GM20431 (cell line): ENCODE results near the gene AP3B1.
"Not testable (repeated sequence)": the region's sequence is repeated elsewhere in the genome, so short reads cannot be mapped to it uniquely, and the experiment has no call there.

Source experiments
- in situ Hi-C: fragments of 300-500 bp; cut with MseI, MboI; formaldehyde crosslinking; loops from one replicate; pipeline ENCODE4 v1.15.0; 2020; ENCODE audit warnings: low sequenced_read_pairs; ENCODE audit not compliant: unreplicated experiment

AP3B1 gene

GRCh38 chr5:78095125-78095524 is 199.4 kb downstream of the AP3B1 start:
- in situ Hi-C loops = no loop called here

- in situ Hi-C loops = no loop called here
Observed at GRCh38 chr5:78090002-78090401, 204.5 kb downstream of the AP3B1 start.

GRCh38 chr5:78078858-78079257 is 215.6 kb downstream of the AP3B1 start:
- in situ Hi-C loops = no loop called here

- in situ Hi-C loops = no loop called here
Observed at GRCh38 chr5:78077369-78078068, 217.0 kb downstream of the AP3B1 start.

GRCh38 chr5:78076351-78076750 is 218.1 kb downstream of the AP3B1 start:
- in situ Hi-C loops = no loop called here

GRCh38 chr5:78075301-78075700 is 219.2 kb downstream of the AP3B1 start:
- in situ Hi-C loops = no loop called here

- in situ Hi-C loops = not testable (repeated sequence)
Observed at GRCh38 chr5:78070691-78071090, 223.8 kb downstream of the AP3B1 start.

- in situ Hi-C loops = not testable (repeated sequence)
Observed at GRCh38 chr5:78067581-78067980, 226.9 kb downstream of the AP3B1 start.

- in situ Hi-C loops = not testable (repeated sequence)
Observed at GRCh38 chr5:78066722-78067121, 227.8 kb downstream of the AP3B1 start.

- in situ Hi-C loops = no loop called here
Observed at GRCh38 chr5:78065663-78066062, 228.8 kb downstream of the AP3B1 start.

GRCh38 chr5:78064941-78065472 is 229.5 kb downstream of the AP3B1 start:
- in situ Hi-C loops = no loop called here

- in situ Hi-C loops = no loop called here
Observed at GRCh38 chr5:78063495-78063894, 231.0 kb downstream of the AP3B1 start.

GRCh38 chr5:78062645-78063044 is 231.9 kb downstream of the AP3B1 start:
- in situ Hi-C loops = no loop called here

GRCh38 chr5:78060421-78060820 is 234.1 kb downstream of the AP3B1 start:
- in situ Hi-C loops = no loop called here

- in situ Hi-C loops = no loop called here
Observed at GRCh38 chr5:78058625-78059024, 235.9 kb downstream of the AP3B1 start.

- in situ Hi-C loops = no loop called here
Observed at GRCh38 chr5:78056901-78057514, 237.5 kb downstream of the AP3B1 start.

GRCh38 chr5:78056053-78056452 is 238.4 kb downstream of the AP3B1 start:
- in situ Hi-C loops = no loop called here

GRCh38 chr5:78050888-78051287 is 243.6 kb downstream of the AP3B1 start:
- in situ Hi-C loops = no loop called here

- in situ Hi-C loops = not testable (repeated sequence)
Observed at GRCh38 chr5:78046823-78047222, 247.7 kb downstream of the AP3B1 start.

GRCh38 chr5:78046006-78046405 is 248.5 kb downstream of the AP3B1 start:
- in situ Hi-C loops = no loop called here

GRCh38 chr5:78041805-78042204 is 252.7 kb downstream of the AP3B1 start:
- in situ Hi-C loops = no loop called here

- in situ Hi-C loops = no loop called here
Observed at GRCh38 chr5:78025540-78025939, 269.0 kb downstream of the AP3B1 start.
